Spinal cord (tissue), 10 donors: ENCODE results near the gene ZC3H7B. TPM values are rescaled to one million over a fixed set of nuclear protein-coding genes. Genes with fewer than 3 reads are reported as not detected.
A peak's percentile ranks its signal among the peaks of the same experiment; 100 is the strongest.
"Not testable (repeated sequence)": the region's sequence is repeated elsewhere in the genome, so short reads cannot be mapped to it uniquely, and the experiment has no call there.

Experiments
- DNase-seq, 6 donors: peaks; one replicate each; pipeline versions ENCODE4 v3.0.0 to v3.0.0-alpha.2; 2013 to 2015; ENCODE audit warnings: low spot score in 6 of 6, low read depth in 4 of 6
- H3K27ac ChIP-seq: one replicate; pipeline ENCODE4 v1.5.1; 2013; ENCODE audit warnings: low read depth, low read length, control low read depth
- H3K27me3 ChIP-seq: one replicate; pipeline ENCODE4 v1.6.1; 2013; ENCODE audit warnings: low read length; ENCODE audit not compliant: control insufficient read depth, insufficient read depth
- H3K36me3 ChIP-seq: one replicate; pipeline ENCODE4 v1.6.1; 2013; ENCODE audit warnings: low read length; ENCODE audit not compliant: control insufficient read depth, insufficient read depth
- H3K4me1 ChIP-seq: one replicate; pipeline ENCODE4 v1.6.1; 2013; ENCODE audit warnings: low read length; ENCODE audit not compliant: control insufficient read depth, insufficient read depth
- H3K4me3 ChIP-seq: one replicate; pipeline ENCODE4 v1.5.1; 2013; ENCODE audit warnings: low read depth, low read length, control low read depth
- H3K9me3 ChIP-seq: one replicate; pipeline ENCODE4 v1.6.1; 2013; ENCODE audit warnings: low read length; ENCODE audit not compliant: control insufficient read depth, insufficient read depth
- WGBS: methylation state at CpG from one replicate; pipeline ENCODE4 v1.1.5; 2013; ENCODE audit warnings: missing lambda C conversion rate; ENCODE audit not compliant: insufficient coverage; 5-methylcytosine and 5-hydroxymethylcytosine counted together
- polyA plus RNA-seq, 2 donors: library from polyadenylated mRNA; unstranded; fragments of 120-200 nt; gene quantifications; one replicate each; pipeline ENCODE4 v1.2.1, GENCODE V29; 2013; ENCODE audit not compliant: insufficient read length in 2 of 2
- total RNA-seq, 2 donors: library from RNA; depleted of rRNA in 1 of 2; stranded (reverse); fragments of 120-200 nt in 1 of 2; fragments of >200 nt in 1 of 2; gene quantifications; one replicate each; pipeline versions ENCODE4 v1.2.3 to v1.2.4, GENCODE V29; 2013 to 2014
- donor health status: healthy.

Gene ZC3H7B
- total and polyA plus RNA-seq, 4 donors = 41.6 to 108 (median 82.4) TPM

- no peaks in the 10 kb centered on the region for H3K9me3 ChIP-seq
- H3K4me1 ChIP-seq = peaks cover 14% of the 10 kb centered on the region
- no peak overlapping the region for H3K4me3 ChIP-seq
- peaks cover 43% of the 10 kb centered on the region for H3K36me3 ChIP-seq
- H3K27ac ChIP-seq = no peak overlapping the region
- no peak for DNase-seq
- WGBS = 100% methylated on average over 6 of the region's 10 CpGs
- H3K27me3 ChIP-seq = no peaks in the 10 kb centered on the region
Measured at GRCh38 chr22:41284465-41284864, 16.9 kb upstream of the ZC3H7B start.

GRCh38 chr22:41285441-41285819 lies 15.9 kb upstream of the ZC3H7B start:
- Histone ChIP-seq H3K27me3 (no peaks in the 10 kb centered on the region), H3K4me1 (peaks cover 14% of the 10 kb centered on the region), H3K9me3 (no peaks in the 10 kb centered on the region), H3K27ac (peak overlapping the region; percentile 72), H3K36me3 (peaks cover 33% of the 10 kb centered on the region), H3K4me3 (peak overlapping the region; percentile 87)
- 0% methylated on average over 27 of the region's 30 CpGs for WGBS
- DNase-seq = peak in 1 of 6 donors; percentile 45

DNA sequence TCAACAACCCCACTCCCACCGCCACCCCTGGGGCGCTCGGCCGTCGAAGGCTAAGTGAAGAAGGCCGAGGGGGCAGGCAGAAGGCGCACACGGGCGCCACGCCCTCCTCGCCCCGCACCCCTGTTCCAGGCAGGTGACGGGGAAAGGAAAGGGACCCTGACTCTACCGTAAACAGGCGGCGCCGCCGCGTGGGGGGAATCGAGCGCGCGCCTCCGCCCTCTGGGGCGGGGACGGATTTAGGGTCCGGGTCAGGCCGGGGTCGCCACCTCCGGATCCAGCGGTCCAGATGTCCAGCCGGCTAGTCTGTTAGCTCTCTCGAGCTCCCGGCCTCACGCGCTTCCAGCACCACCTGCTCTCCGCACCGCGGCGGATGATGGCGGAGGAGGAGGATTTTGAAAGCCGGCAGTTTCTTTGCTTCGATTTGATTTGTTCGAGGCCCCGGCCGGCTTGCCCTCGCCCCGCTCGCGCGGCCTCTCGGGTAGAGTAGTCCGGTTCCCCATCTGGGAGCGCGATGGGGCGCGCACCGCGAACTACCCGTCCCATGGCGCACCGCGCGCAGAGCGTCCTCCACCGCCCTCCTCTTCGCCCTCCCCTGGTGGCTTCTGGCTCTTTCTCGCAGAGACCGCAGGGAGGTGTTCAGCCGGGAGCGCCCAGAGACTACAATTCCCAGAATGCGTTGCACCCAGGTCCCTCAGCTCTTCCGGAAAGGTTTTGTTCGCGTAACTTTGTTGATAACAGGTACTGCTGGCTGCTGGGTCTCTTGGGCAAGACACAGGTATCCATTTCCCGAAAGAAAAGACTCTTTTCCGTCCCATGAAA lies 15.3 kb upstream of the ZC3H7B start, which contains the start of gene RANGAP1:
TSS of gene RANGAP1 (minus strand) at position 368 of the 819 bp plus-strand sequence. CDS start 5,143 bp downstream, outside the sequence.
- H3K27ac ChIP-seq = peak within 1 kb of the TSS; percentile 72
- peak within 1 kb of the TSS; percentile 87 for H3K4me3 ChIP-seq
- peaks cover 27% of the 10 kb centered on the region for H3K36me3 ChIP-seq
- no peaks in the 10 kb centered on the region for H3K9me3 ChIP-seq
- WGBS = under 1% methylated on average over 67 of the region's 77 CpGs
- peaks cover 14% of the 10 kb centered on the region for H3K4me1 ChIP-seq
- DNase-seq = peak; percentile 96 to 100 (median 98)
- no peaks in the 10 kb centered on the region for H3K27me3 ChIP-seq

- H3K36me3 ChIP-seq = peaks cover 21% of the 10 kb centered on the region
- H3K27me3 ChIP-seq = no peaks in the 10 kb centered on the region
- peaks cover 14% of the 10 kb centered on the region for H3K4me1 ChIP-seq
- WGBS = 5% methylated on average over 11 of the region's 15 CpGs
- H3K27ac ChIP-seq = peak overlapping the region; percentile 62
- no peak for DNase-seq
- H3K4me3 ChIP-seq = peak overlapping the region; percentile 87
- H3K9me3 ChIP-seq = no peaks in the 10 kb centered on the region
Measured at GRCh38 chr22:41286639-41287091, 14.7 kb upstream of the ZC3H7B start.

DNA sequence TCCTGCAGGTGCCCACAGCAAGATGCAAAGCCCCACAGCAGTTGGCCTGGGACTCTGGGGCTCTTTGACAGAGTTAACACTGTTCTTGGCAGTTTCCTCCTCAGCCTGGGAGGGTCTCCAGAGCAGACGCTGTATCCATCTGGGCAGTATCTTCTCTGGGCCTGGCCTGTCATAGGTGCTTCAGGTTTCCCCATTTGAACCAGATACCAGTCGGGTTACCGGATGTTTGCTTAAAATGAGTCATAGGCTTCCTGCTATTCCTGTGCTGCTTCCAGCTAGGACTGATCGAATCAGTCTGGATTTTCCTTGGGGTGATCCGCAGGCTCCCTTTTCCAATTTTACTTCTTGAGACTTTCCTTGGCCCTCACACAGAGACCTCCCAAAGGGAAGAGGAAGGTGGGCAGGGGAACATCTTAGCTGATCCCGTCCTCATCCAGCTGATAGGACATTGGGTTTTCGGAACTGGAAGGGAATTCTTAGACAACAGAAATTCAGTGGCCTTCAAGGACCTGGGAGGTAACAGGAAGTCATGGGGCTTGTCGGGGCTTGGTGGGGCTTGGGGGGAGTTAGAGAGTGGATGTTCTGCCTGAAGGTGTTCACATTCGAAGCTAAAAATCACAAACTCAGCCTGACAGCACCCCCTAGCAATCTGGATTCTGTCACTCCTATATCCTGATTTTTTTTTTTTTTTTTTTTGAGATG lies 12.9 kb upstream of the ZC3H7B start:
- DNase-seq = no peak
- H3K4me1 ChIP-seq = peaks cover 14% of the 10 kb centered on the region
- no peaks in the 10 kb centered on the region for H3K9me3 ChIP-seq
- peaks cover 9% of the 10 kb centered on the region for H3K36me3 ChIP-seq
- H3K4me3 ChIP-seq = no peak overlapping the region
- no peak overlapping the region for H3K27ac ChIP-seq
- WGBS = 65% methylated on average over 4 of the region's 9 CpGs
- H3K27me3 ChIP-seq = no peaks in the 10 kb centered on the region

DNA sequence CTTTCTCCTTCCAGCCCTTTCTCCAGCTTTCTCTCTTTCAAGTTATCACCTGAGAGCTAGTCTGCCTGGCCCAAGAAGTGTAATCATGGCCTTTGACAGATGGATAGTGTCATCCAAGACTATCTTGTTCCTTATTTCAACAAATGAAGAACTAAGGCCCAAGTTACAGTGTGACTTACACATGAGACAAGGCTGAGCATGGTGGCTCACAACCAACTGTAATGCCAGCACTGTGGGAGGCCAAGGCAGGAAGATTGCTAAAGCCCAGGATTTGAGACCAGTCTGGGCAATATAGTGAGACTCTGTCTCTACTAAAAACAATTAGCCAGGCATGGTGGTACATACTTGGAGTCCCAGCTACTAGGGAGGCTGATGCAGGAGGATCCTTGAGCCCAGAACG lies 11.7 kb upstream of the ZC3H7B start:
- H3K36me3 ChIP-seq = peaks cover 3% of the 10 kb centered on the region
- H3K27ac ChIP-seq = no peak overlapping the region
- H3K9me3 ChIP-seq = no peaks in the 10 kb centered on the region
- H3K27me3 ChIP-seq = no peaks in the 10 kb centered on the region
- DNase-seq = no peak
- 100% methylated on average over 1 of the region's 1 CpG for WGBS
- peaks cover 12% of the 10 kb centered on the region for H3K4me1 ChIP-seq
- no peak overlapping the region for H3K4me3 ChIP-seq

DNA sequence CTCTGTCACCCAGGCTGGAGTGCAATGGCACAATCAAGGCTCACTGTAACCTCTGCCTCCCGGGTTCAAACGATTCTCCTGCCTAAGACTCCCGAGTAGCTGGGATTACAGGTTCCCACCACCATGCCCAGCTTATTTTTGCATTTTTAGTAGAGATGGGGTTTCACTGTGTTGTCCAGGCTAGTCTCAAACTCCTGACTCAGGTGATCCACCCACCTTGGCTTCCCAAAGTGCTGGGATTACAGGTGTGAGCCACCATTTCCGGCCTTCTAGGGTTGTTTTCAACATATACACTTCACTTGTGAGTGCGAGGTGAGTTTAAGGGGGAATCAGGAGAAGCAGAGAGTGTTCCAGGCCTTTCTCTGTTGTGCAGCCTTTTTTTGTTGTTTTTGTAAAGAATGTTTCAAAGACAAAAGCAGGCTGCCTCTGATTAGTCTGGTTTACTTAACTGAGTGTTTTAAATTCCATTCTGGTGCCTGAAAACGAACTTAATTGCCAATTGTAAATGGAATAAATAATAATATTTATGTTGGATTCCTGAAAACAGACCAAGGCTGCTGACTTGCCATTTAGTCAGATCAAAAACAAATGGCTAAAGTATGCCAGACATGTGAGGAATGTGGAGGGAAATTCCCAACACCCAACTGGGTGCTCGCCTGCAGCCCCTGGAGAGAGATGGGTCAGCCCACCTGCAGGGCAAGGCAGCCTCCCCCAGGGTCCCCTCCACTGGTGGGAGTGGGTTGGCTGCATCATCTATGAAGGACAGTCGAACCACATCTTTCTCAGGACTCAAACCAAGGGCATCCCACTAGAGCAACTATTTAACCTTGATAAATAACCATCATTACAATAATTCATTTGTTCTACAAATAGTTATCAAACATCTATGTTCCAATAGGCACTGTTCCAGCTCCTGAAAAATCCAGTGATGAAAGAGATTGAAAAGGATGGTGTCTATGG lies 10.8 kb upstream of the ZC3H7B start:
- H3K4me3 ChIP-seq = no peak overlapping the region
- peaks cover 3% of the 10 kb centered on the region for H3K4me1 ChIP-seq
- 62% methylated on average over 2 of the region's 8 CpGs for WGBS
- H3K9me3 ChIP-seq = no peaks in the 10 kb centered on the region
- peak overlapping the region; percentile 43 for H3K27ac ChIP-seq
- no peaks in the 10 kb centered on the region for H3K27me3 ChIP-seq
- DNase-seq = peak in 1 of 6 donors; percentile 14
- no peaks in the 10 kb centered on the region for H3K36me3 ChIP-seq

DNA sequence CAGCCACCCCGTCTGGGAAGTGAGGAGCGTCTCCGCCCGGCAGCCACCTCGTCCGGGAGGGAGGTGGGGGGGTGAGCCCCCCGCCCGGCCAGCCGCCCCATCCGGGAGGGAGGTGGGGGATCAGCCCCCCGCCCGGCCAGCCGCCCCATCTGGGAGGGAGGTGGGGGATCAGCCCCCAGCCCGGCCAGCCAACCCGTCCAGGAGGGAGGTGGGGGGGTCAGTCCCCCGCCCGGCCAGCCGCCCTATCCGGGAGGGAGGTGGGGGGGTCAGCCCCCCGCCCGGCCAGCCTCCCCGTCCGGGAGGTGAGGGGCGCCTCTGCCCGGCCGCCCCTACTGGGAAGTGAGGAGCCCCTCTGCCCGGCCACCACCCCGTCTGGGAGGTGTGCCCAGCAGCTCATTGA lies 6.5 kb upstream of the ZC3H7B start:
- H3K9me3 ChIP-seq, H3K36me3 ChIP-seq, DNase-seq, H3K4me3 ChIP-seq, H3K4me1 ChIP-seq, H3K27me3 ChIP-seq, H3K27ac ChIP-seq: not testable (repeated sequence)
- WGBS = no CpG with 5 or more reads among the region's 28 CpGs
